Measurements from ENCODE around the gene UGT1A10.

UGT1A10 gene

DNA sequence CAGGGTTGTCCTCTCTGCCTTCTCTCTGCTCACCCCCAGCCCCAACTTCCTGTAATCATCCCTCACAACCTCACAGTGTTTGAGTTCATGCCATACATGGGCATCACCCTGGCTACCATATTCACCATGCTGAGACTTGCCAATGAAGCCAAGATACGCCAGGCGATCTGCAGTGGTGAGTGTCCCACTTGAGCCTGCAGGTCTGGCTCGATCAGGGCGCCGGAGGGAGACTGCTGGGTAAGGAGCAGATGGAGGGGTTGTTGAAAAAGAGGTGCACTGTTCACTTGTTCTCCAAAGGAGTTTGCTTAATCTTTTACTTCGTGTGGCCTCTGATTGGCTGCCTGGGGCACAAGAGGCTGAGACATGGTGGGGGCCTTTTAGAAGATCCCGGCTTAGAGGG lies 156.5 kb downstream of the UGT1A10 start:
- Histone ChIP-seq H3K27me3 (no peaks in the 10 kb centered on the region), H3K4me1 (ENCODE audit: control insufficient read depth in 1 of 2, insufficient read depth in 1 of 2, low read depth in 1 of 2, low read length in 1 of 2) (no peaks in the 10 kb centered on the region), H3K36me3 (no peaks in the 10 kb centered on the region), H3K27ac (no peak overlapping the region), H3K9me3 (no peaks in the 10 kb centered on the region), H3K4me3 (ENCODE audit: low read depth in 1 of 2, low read length in 1 of 2) (no peak overlapping the region)
- TF ChIP-seq, protein P1, sequence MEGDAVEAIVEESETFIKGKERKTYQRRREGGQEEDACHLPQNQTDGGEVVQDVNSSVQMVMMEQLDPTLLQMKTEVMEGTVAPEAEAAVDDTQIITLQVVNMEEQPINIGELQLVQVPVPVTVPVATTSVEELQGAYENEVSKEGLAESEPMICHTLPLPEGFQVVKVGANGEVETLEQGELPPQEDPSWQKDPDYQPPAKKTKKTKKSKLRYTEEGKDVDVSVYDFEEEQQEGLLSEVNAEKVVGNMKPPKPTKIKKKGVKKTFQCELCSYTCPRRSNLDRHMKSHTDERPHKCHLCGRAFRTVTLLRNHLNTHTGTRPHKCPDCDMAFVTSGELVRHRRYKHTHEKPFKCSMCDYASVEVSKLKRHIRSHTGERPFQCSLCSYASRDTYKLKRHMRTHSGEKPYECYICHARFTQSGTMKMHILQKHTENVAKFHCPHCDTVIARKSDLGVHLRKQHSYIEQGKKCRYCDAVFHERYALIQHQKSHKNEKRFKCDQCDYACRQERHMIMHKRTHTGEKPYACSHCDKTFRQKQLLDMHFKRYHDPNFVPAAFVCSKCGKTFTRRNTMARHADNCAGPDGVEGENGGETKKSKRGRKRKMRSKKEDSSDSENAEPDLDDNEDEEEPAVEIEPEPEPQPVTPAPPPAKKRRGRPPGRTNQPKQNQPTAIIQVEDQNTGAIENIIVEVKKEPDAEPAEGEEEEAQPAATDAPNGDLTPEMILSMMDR (IDR thresholded peaks at IDR 0.05): no peak

DNA sequence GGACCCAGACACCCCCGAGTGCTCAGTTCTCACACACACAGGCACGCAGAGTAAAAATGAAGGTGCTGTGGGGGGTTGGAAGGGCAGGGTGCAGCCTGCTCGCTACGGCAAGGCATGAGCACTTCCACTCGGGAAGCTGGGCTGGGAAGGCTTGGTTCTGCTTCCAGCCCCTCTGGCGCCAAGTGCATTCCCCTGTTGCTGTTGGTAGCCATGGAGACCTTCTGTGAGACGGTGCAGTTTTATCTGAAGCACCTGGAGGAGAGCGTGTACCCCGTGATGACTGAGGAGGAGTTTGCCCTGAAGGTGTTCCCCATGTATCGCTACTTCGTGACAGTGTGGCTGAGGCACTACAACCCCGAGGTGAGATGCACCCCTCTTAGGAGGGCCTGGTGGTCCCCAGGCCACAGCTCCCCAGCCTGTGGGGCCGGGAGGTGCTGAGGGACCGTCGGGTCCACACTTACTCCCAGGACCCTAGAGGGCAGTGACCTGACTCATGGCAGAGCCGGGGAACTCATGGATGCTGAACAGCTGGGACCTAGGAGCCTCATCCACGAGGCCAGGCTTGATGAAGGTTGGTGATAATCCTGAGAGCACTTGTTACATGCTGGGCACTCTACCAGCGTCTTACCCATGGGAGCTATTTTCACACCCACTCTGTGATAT lies 157.3 kb downstream of the UGT1A10 start:
- Histone ChIP-seq H3K9me3 (no peaks in the 10 kb centered on the region), H3K27ac (no peak overlapping the region), H3K36me3 (no peaks in the 10 kb centered on the region), H3K4me3 (ENCODE audit: low read depth in 1 of 2, low read length in 1 of 2) (no peak overlapping the region), H3K27me3 (no peaks in the 10 kb centered on the region), H3K4me1 (ENCODE audit: control insufficient read depth in 1 of 2, insufficient read depth in 1 of 2, low read depth in 1 of 2, low read length in 1 of 2) (no peaks in the 10 kb centered on the region)
- TF ChIP-seq, protein P1 (IDR thresholded peaks at IDR 0.05): no peak

DNA sequence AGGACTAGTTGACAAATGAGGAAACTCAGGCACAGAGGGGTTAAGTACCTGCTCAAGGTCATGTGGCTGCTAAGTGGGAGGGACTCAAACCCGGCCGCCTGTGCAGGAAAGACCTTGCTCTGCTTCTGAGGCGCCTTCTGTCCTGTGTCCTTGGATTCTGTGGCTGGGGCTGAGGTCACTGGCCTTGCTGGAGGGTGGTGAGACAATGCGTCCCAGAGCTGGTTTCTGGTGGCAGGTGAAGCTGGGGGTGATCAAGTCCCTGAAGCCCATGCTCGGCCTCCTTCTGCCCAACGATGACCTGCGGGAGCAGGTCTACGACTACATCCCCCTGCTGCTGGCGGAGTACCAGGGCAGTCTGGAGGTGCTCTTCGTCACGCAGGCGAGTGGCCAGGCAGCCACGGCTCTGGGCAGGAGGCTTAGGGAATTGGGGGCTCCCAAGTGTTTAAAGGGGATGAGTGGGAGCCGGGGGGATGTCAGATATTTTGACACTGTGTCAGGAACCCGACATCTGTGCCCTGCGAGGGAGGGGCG lies 157.9 kb downstream of the UGT1A10 start:
- H3K4me3 ChIP-seq (ENCODE audit: low read depth in 1 of 2, low read length in 1 of 2): no peak overlapping the region
- no peaks in the 10 kb centered on the region for H3K9me3 ChIP-seq
- TF ChIP-seq, protein P1 (IDR thresholded peaks at IDR 0.05): no peak
- H3K4me1 ChIP-seq (ENCODE audit: control insufficient read depth in 1 of 2, insufficient read depth in 1 of 2, low read depth in 1 of 2, low read length in 1 of 2): no peaks in the 10 kb centered on the region
- no peaks in the 10 kb centered on the region for H3K36me3 ChIP-seq
- H3K27me3 ChIP-seq: no peaks in the 10 kb centered on the region
- H3K27ac ChIP-seq: no peak overlapping the region

DNA sequence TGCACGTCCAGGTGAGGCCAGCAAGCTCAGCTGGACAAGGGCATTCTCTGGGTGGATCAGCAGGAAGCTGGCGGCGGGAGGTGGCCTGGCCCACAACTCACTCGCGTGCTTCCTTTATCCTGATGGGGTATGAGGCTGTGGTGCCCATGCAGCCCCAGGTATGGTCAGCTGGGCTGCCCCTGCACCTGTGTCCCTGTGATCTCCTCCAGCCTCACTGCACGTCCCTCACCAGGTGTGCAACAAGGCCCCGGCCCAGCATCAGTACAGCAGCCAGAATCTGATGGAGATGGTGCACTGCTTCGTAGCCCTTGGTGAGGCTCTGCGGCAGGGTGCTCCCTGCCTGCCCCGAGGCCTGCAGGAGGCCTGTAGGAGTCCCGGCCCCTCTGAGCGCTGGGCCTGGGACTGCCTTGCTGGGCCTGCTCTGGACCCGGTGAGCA lies 159.5 kb downstream of the UGT1A10 start:
- Histone ChIP-seq H3K4me1 (ENCODE audit: control insufficient read depth in 1 of 2, insufficient read depth in 1 of 2, low read depth in 1 of 2, low read length in 1 of 2) (no peaks in the 10 kb centered on the region), H3K27me3 (no peaks in the 10 kb centered on the region), H3K4me3 (ENCODE audit: low read depth in 1 of 2, low read length in 1 of 2) (no peak overlapping the region), H3K9me3 (no peaks in the 10 kb centered on the region), H3K36me3 (no peaks in the 10 kb centered on the region), H3K27ac (no peak overlapping the region)
- TF ChIP-seq, protein P1 (IDR thresholded peaks at IDR 0.05): no peak

DNA sequence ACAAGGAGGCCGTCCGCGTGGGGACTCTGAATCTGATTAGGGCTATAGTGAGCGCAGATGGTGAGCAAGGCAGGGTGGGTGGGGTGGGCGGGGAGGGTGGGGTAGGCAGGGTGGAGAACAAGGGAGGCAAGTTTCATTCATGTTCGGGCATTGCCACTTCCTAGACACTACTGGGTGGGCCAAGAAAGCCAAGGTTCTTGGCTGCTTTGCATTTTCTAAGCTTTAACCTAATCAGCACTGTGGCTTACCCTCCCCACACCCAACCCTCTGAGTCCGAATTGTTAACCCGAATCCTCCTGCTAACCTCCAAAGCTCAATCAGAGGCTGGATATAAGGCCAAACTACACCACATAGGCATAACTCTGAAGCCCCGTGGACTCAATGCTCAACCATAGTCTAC lies 160.0 kb downstream of the UGT1A10 start:
- Histone ChIP-seq H3K4me3 (ENCODE audit: low read depth in 1 of 2, low read length in 1 of 2) (no peak overlapping the region), H3K27me3 (no peaks in the 10 kb centered on the region), H3K27ac (no peak overlapping the region), H3K4me1 (ENCODE audit: control insufficient read depth in 1 of 2, insufficient read depth in 1 of 2, low read depth in 1 of 2, low read length in 1 of 2) (no peaks in the 10 kb centered on the region), H3K9me3 (no peaks in the 10 kb centered on the region), H3K36me3 (no peaks in the 10 kb centered on the region)
- TF ChIP-seq, protein P1 (IDR thresholded peaks at IDR 0.05): no peak
